GOT3 (cell line): ENCODE measurements around the gene TAPBPL.
"Not testable (repeated sequence)": the region's sequence is repeated elsewhere in the genome, so short reads cannot be mapped to it uniquely, and the experiment has no call there.

ENCODE experiments used
- DNase-seq: peaks from one replicate; lab custom pipeline; 2025; ENCODE audit warnings: mixed read lengths; lab: John Stamatoyannopoulos, UW

Gene TAPBPL

GRCh38 chr12:6451348-6452244 lies at the start of gene TAPBPL:
Gene TAPBPL, plus strand, starts transcription at chr12:6452042. Its CDS starts 207 bp downstream, at chr12:6452249.
- peak; percentile 22 for DNase-seq

- DNase-seq = no peak
Measured at GRCh38 chr12:6404390-6404789, 47.5 kb upstream of the TAPBPL start.

GRCh38 chr12:6405963-6406362 lies 45.9 kb upstream of the TAPBPL start:
- no peak for DNase-seq

GRCh38 chr12:6407236-6407954 lies 44.4 kb upstream of the TAPBPL start:
- DNase-seq = no peak

GRCh38 chr12:6416596-6416995 lies 35.2 kb upstream of the TAPBPL start:
- DNase-seq = no peak

- DNase-seq = no peak
Measured at GRCh38 chr12:6418796-6419195, 33.0 kb upstream of the TAPBPL start.

- no peak for DNase-seq
Measured at GRCh38 chr12:6420364-6420763, 31.5 kb upstream of the TAPBPL start.

- peak; percentile 25 for DNase-seq
Measured at GRCh38 chr12:6423267-6424007, 28.4 kb upstream of the TAPBPL start.

- DNase-seq = no peak
Measured at GRCh38 chr12:6424008-6424347, 27.9 kb upstream of the TAPBPL start.

- no peak for DNase-seq
Measured at GRCh38 chr12:6424866-6425265, 27.0 kb upstream of the TAPBPL start.

- DNase-seq = no peak
Measured at GRCh38 chr12:6425590-6426531, 26.0 kb upstream of the TAPBPL start.

- peak; percentile 34 for DNase-seq
Measured at GRCh38 chr12:6426882-6427671, 24.8 kb upstream of the TAPBPL start.

- DNase-seq = not testable (repeated sequence)
Measured at GRCh38 chr12:6427796-6428195, 24.0 kb upstream of the TAPBPL start.

- no peak for DNase-seq
Measured at GRCh38 chr12:6428326-6428725, 23.5 kb upstream of the TAPBPL start.

- peak; percentile 67 for DNase-seq
Measured at GRCh38 chr12:6430124-6430989, 21.5 kb upstream of the TAPBPL start.

GRCh38 chr12:6432991-6433390 lies 18.9 kb upstream of the TAPBPL start:
- DNase-seq = no peak

- no peak for DNase-seq
Measured at GRCh38 chr12:6434205-6435140, 17.4 kb upstream of the TAPBPL start.

GRCh38 chr12:6435961-6436715 lies 15.7 kb upstream of the TAPBPL start:
- no peak for DNase-seq
